T-helper 2 cell treated with Interferon-gamma antibody and Interleukin-4, amounts not matched to agents 5 μg/mL and 100 μg/mL, for 36 hours (primary cell): Measurements from ENCODE around the gene DCLRE1A.

Experiments used
- DNase-seq: peaks from one replicate; pipeline ENCODE4 v3.0.0; 2021; ENCODE audit warnings: low spot score
- H3K27ac Mint-ChIP-seq: one replicate; pipeline ENCODE4 v1.8.0; 2021; ENCODE audit warnings: mild to moderate bottlenecking, mixed read lengths
- H3K27me3 Mint-ChIP-seq: one replicate; pipeline ENCODE4 v1.8.0; 2021; ENCODE audit warnings: low read depth, mixed read lengths
- H3K36me3 Mint-ChIP-seq: one replicate; pipeline ENCODE4 v1.8.0; 2021; ENCODE audit warnings: low read depth, mixed read lengths
- H3K4me1 Mint-ChIP-seq: one replicate; pipeline ENCODE4 v1.8.0; 2021; ENCODE audit warnings: low read depth, mixed read lengths
- H3K4me3 Mint-ChIP-seq: one replicate; pipeline ENCODE4 v1.8.0; 2022; ENCODE audit warnings: mild to moderate bottlenecking, moderate library complexity, mixed read lengths
- H3K9me3 Mint-ChIP-seq: one replicate; pipeline ENCODE4 v1.8.0; 2021; ENCODE audit warnings: mixed read lengths

DCLRE1A gene

GRCh38 chr10:113791691-113792090 is 62.2 kb downstream of the DCLRE1A start:
- H3K36me3 Mint-ChIP-seq, result no peaks in the 10 kb centered on the region
- no peak overlapping the region for H3K27ac Mint-ChIP-seq
- DNase-seq, result no peak
- H3K9me3 Mint-ChIP-seq, result no peaks in the 10 kb centered on the region
- H3K4me1 Mint-ChIP-seq, result no peaks in the 10 kb centered on the region
- no peak overlapping the region for H3K4me3 Mint-ChIP-seq
- peaks cover 37% of the 10 kb centered on the region for H3K27me3 Mint-ChIP-seq

- Mint-ChIP-seq H3K4me1 (no peaks in the 10 kb centered on the region), H3K27ac (no peak overlapping the region), H3K27me3 (peaks cover 15% of the 10 kb centered on the region), H3K36me3 (no peaks in the 10 kb centered on the region), H3K9me3 (no peaks in the 10 kb centered on the region), H3K4me3 (no peak overlapping the region)
- no peak for DNase-seq
Measured at GRCh38 chr10:113788604-113789083, 65.2 kb downstream of the DCLRE1A start.
